ENCODE data around the gene HM13.
"Not testable (repeated sequence)": the region's sequence is repeated elsewhere in the genome, so short reads cannot be mapped to it uniquely, and the experiment has no call there.

The HM13 gene

DNA sequence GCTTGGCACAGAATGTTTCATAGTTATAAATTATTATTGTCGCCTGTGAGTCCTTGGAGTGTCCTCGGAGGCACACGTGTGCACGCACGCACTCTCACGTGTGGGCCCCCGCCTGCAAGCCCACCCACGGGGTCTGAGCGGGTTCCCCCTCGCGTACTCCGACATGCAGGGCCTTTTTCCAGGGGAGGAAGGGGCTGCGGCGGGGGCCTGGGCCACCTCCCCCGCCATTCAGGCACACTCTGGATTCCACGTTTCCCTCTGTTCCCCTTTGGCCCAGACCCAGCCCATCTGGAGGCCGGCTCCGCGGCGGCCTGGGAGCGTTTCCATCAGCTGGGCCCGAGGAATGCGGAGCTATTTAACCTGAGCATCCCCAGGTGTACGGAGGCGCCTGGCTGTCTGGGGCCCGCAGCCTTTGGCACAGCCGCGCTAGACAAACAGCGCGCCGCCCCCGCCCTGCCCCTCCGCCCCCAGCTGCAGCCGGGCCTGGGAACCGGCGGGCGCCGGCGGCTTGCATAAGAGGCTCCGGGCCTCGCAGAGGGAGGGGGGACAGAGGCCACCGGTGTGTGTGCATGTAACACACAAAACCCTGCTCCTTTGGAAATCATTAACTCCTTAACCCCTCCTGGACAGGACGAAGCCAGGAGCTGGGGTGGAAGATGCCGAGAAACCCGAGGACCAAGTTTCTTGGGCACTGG lies 94.2 kb downstream of the HM13 start:
- DNase-seq (ENCODE audit: low read depth), result no peak

- not testable (repeated sequence) for DNase-seq (ENCODE audit: low read depth)
Observed at GRCh38 chr20:31612271-31612640, 98.0 kb downstream of the HM13 start.

DNA sequence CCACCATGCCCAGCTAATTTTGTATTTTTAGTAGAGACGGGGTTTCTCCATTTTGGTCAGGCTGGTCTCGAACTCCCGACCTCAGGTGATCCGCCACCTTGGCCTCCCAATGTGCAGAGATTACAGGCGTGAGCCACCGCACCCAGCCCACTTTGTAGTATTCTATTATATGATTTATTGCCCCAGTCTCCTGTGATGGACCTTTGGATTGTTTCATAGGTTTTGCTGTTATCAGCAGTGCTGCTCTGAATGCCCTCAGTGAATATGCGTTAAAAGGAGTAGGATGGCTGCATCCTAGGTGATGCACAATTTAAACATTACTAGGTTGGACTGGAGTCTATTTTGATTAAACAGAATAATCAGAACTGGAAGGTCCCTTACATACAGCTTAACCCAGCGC lies 101.2 kb downstream of the HM13 start:
- no peak for DNase-seq (ENCODE audit: low read depth)

DNA sequence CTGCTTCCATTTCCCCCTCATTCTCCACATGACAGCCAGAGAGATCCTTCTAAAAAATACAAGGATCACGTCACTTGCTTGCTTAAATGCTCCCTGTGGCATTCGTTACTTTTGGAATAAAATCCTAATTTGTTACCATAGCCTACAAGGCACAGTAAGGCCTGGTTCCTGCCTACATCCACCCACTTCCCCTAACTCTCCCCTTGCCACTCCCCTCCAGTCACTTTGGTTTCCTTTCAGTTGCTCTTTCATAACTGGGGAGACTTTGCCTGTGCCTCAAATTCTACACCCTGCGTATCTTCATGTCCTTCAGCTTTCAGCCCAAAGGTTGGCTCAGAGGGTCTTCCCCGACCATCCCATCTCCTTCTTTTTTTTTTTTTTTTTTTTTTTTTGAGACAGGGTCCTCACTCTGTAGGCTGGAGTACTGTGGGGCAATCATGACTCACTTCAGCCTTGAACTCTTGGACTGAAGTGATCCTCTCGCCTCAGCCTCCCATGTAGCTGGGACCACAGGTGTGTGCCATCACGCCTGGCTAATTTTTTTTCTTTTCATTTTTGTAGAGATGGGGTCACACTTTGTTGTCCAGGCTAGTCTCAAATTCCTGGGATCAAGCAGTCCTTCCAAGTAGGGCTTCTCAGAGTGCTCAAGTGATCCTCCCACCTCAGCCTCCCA lies 103.3 kb downstream of the HM13 start:
- no peak for DNase-seq (ENCODE audit: low read depth)

Data from activated T-helper 1 cell treated with Interleukin-2 at 50 U/mL for 16 hours (primary cell).